Vagina (tissue), 2 donors: Measurements from ENCODE around the gene SSR2.

Source experiments
- POLR2A ChIP-seq, 2 donors: fragments of 450-650 bp; IDR thresholded peaks; one replicate each; pipeline ENCODE4 v1.6.1; 2017; ENCODE audit warnings: antibody characterized with exemption in 2 of 2, mild to moderate bottlenecking in 2 of 2, moderate library complexity in 2 of 2
- POLR2AphosphoS5 ChIP-seq, 2 donors: sonication (generic); formaldehyde crosslinking; IDR thresholded peaks; one replicate each; pipeline ENCODE4 v1.9.0; 2017; ENCODE audit warnings: antibody characterized with exemption in 2 of 2, mild to moderate bottlenecking in 2 of 2, low read depth in 1 of 2; ENCODE audit not compliant: insufficient read depth in 1 of 2
- TF ChIP-seq, protein P1 (sequence below), 3 experiments: fragments of 450-650 bp in 2 of 3; fragments of 200-600 bp in 1 of 3; sonication (generic) in 1 of 3; IDR thresholded peaks; one replicate each; pipeline ENCODE4 v1.5.1; 2017 to 2019; ENCODE audit warnings: antibody characterized with exemption in 3 of 3, mild to moderate bottlenecking in 2 of 3, moderate library complexity in 2 of 3

DNA sequence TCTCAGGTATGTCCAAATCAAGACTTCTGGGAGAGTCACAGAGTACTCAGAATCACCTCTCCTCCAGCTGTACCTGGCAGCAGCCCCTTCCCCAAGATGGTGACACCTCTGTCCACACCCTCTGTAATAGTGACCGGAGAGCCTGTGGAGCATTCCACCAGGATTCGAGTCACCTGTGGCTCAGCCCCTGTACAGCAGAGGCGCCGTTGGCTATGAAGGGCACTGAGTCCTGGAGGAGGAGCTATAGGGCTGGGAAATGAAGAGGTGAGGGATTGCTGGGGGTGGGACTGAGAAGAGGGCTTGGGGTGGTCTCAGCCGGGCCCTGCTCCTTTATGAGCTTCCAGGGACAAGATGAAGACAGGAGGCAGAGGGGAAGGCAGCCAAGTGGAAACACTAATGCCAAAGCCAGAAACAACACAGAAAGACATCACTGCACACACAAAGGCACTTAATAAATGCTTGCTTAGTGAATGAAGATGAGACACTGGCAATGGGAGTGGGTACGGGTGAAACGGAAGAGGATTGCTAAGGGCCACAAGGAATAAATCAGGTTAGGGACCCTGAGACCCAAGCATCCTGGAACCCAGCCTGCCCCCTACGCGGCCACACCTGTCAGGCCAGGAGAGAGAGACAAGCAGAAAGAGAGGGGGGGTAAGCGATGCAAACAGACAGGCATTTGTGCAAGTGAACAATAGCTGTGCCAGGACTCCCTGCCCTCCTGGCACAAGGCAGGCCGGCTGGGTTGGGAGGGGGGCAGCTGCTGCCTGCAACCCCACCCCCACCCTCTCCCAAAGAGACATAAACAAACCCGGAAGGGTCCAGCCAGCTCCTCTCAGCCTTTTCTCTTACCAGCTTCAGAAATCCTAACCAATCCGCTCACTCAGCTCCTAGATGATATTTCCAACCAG is 46.3 kb downstream of the SSR2 start:
- TF ChIP-seq, protein P1, sequence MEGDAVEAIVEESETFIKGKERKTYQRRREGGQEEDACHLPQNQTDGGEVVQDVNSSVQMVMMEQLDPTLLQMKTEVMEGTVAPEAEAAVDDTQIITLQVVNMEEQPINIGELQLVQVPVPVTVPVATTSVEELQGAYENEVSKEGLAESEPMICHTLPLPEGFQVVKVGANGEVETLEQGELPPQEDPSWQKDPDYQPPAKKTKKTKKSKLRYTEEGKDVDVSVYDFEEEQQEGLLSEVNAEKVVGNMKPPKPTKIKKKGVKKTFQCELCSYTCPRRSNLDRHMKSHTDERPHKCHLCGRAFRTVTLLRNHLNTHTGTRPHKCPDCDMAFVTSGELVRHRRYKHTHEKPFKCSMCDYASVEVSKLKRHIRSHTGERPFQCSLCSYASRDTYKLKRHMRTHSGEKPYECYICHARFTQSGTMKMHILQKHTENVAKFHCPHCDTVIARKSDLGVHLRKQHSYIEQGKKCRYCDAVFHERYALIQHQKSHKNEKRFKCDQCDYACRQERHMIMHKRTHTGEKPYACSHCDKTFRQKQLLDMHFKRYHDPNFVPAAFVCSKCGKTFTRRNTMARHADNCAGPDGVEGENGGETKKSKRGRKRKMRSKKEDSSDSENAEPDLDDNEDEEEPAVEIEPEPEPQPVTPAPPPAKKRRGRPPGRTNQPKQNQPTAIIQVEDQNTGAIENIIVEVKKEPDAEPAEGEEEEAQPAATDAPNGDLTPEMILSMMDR (IDR thresholded peaks at IDR 0.05): no peak
- TF ChIP-seq POLR2A (IDR thresholded peaks at IDR 0.05) (no peak), POLR2AphosphoS5 (IDR thresholded peaks at IDR 0.05; ENCODE audit: insufficient read depth in 1 of 2, low read depth in 1 of 2) (no peak)
